Body of pancreas (tissue), 4 donors: Measurements from ENCODE around the gene LMO4.

Experiments used
- POLR2A ChIP-seq, 3 donors: fragments of 450-650 bp; IDR thresholded peaks; one replicate each; pipeline ENCODE4 v1.6.1; 2016; ENCODE audit warnings: antibody characterized with exemption in 3 of 3, mild to moderate bottlenecking in 2 of 3
- TF ChIP-seq, protein P1 (sequence below), 7 experiments: fragments of 450-650 bp in 4 of 7; fragments of 200-600 bp in 3 of 7; sonication (generic) in 3 of 7; IDR thresholded peaks; one replicate each; pipeline ENCODE4 v1.5.1; 2016 to 2019; ENCODE audit warnings: antibody characterized with exemption in 7 of 7

- TF ChIP-seq, protein P1, sequence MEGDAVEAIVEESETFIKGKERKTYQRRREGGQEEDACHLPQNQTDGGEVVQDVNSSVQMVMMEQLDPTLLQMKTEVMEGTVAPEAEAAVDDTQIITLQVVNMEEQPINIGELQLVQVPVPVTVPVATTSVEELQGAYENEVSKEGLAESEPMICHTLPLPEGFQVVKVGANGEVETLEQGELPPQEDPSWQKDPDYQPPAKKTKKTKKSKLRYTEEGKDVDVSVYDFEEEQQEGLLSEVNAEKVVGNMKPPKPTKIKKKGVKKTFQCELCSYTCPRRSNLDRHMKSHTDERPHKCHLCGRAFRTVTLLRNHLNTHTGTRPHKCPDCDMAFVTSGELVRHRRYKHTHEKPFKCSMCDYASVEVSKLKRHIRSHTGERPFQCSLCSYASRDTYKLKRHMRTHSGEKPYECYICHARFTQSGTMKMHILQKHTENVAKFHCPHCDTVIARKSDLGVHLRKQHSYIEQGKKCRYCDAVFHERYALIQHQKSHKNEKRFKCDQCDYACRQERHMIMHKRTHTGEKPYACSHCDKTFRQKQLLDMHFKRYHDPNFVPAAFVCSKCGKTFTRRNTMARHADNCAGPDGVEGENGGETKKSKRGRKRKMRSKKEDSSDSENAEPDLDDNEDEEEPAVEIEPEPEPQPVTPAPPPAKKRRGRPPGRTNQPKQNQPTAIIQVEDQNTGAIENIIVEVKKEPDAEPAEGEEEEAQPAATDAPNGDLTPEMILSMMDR (IDR thresholded peaks at IDR 0.05) = no peak
- no peak for TF ChIP-seq POLR2A (IDR thresholded peaks at IDR 0.05)
Observed at GRCh38 chr1:87344231-87344630, 15.6 kb downstream of the LMO4 start.
